ENCODE results near the gene GLCCI1.
A peak's percentile ranks its signal among the peaks of the same experiment; 100 is the strongest.

Gene GLCCI1

GRCh38 chr7:8105449-8106095, 137.0 kb downstream of the GLCCI1 start:
- DNase-seq, result no peak

DNA sequence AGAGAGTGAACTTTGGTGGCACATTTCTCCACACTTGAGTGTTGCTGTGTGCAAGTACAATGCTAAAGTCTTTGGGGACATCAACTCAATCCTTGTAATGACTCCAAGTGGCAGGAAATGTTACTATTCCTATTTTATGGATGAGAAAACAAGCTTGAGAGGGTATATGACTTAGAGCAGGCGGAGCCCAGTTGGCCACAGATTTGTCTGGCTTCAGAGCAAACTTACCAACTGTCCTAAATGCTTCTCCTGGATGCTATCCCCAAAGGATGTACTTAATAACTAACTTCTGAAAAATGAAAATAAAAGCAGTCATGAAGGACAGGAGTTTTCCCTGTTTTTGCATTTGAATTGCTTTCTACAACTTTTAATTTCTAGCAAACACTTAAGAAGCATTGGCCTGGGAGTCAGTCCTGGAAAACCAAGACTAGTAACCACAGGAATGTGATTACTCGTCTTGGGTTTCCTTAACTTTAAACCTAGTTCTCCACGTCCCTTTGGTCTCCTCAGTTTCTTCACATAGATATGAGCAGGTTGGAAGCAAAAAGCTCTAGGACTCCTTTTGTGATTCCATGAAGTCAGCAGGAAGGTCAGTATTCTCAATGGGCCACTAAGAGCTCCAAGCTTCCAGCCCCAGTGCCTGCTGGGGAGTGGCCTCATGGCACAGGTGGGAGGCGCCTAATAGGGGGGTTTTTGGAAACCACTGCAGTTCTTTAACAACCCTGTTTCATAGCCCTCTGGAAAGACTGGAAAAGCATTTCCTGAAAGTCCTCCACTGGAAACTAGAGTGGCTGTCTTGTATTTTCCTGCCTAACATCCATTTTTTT, 140.8 kb downstream of the GLCCI1 start:
- no peak for DNase-seq

DNA sequence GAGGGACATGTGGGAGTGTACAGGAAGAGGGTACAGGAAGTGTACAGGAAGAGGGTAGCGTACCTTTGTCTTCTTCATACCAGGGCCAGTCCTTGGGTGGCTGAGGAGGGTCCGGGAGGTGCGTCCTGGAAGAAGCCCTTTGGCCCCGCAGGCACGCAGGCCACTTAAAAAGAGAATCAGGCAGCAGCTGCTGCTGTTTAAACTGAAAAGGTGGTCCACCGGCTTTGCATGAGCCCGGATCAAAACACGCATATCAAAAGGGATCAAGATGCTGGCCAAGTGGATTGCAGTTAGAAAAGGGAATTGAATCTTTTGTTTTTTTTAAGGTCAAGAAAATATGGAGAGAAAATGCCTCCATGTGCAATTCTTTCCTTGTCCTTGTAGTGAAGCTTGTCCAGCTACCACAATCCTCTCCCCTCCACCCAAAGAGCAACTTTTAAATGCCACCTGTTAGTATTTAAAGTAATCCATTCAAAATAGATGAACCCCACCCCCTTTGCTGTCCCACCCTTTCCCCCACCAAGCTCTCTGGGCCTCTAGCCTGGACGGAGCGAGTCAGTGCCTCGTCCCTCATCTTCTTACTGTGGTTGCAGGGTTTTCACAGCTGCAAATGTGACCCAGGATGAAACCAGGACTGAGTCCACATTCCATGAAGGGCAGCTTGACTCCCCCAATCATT, 142.8 kb downstream of the GLCCI1 start:
- no peak for DNase-seq

- DNase-seq, result no peak
Observed at GRCh38 chr7:8112685-8113084, 144.1 kb downstream of the GLCCI1 start.

GRCh38 chr7:8113184-8113583, 144.6 kb downstream of the GLCCI1 start:
- no peak for DNase-seq

DNA sequence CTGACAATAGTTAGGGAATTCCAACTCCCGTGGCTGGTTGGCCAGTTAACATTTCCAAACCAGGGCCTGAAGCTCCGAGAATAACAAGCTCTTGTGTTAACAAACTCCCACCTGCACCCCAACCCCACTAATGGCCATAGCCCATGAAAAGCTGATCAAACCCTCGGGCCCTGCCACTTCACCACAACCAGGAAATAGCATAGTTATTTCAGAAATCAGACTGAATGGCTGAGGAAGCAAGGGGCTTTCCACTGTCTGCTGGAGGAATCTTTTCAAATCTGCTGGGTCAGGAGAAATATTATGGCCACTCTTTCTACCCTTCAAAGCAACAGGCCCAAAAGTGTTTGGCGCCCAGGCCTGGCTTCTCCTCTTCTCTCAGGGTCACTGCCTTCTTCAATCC, 145.6 kb downstream of the GLCCI1 start:
- DNase-seq, result peak; percentile 28

DNA sequence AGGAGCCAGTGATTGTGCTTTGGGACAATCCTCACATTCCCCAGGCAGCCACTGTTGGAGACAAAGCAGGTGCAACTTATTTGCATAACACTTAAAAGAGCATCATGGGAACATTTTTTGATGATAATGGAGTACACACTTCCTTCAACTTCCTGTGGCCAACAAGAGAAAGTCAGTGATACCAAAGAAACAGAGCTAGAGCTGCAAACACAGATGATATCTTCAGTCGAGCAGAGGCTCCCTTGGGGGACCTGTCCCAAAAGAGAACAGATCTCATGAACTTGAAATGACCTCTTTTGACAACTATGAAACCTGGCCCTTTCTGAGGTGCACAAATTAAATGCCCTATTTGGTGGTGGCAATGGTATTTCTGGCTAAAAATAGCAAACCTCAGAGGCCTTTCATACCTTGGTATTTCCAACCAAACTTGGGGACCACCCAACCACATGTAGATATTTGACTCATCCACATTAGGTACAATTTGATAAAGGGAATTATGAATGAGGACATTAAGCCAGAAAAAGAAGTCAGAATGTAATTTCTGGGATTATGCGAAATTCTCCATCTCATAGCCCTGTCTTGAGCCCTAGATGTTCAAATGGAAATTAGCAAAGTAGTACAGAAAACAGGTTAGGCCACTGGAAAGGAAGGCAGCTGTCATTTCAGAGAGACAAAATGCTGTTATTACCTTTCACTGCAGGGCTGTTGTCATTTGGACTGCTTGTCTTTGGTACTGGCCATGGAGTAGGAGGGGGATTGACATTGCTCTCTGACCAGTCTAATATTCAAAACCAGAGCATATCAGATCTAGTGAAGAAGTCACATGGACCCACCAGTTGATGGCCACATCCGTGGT, 147.2 kb downstream of the GLCCI1 start:
- DNase-seq, result no peak

GRCh38 chr7:8117195-8117594, 148.6 kb downstream of the GLCCI1 start:
- DNase-seq, result no peak

DNA sequence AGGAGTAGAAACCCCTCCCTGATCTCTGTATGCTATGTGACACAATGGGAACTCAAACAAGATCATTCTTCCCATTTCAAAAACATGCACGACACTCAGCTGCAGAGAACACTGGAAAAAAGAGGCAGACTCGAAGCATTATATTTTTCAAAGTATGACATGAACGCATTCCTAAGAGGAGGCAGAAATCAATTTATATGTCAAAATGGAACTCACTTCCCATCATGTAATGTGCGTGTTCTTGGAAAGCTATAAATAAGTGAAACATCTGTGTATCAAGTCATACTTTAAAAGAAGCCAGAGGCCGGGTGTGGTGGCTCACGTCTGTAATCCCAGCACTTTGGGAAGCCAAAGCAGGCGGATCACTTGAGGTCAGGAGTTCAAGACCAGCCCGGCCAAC, 150.7 kb downstream of the GLCCI1 start:
- DNase-seq, result no peak

DNA sequence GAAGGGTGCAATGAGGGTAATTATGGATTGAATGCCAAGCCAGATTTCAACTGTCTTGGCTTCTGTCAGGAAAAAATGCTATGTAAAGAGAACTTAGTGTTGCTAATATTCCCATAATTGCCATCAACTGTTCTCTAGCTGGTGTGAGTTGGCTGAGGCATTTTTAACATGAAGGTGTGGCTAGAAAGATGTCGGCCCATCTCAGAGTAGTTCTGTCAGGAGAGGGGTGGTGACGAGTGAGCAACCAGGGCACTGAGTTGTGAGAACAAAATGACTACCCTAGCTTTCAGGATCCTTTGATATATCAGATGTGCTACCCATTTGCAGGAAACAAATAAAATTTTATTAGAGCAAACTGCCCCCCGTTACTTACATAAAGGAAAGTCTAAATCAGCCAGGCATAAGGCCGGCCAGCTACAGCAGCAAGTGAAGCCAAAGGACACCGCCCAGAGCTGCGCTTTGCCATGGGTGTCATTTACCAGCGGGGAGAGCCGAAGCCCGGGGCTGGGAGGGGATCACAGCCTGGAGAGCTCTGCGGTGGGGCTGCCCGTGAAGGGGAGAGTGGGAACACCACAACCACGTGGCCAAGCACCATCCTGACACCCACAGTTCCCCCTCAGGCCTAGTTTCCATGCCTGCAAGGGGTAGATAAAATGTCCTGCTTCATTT, 151.9 kb downstream of the GLCCI1 start:
- no peak for DNase-seq

- no peak for DNase-seq
Observed at GRCh38 chr7:8121243-8121642, 152.6 kb downstream of the GLCCI1 start.

DNA sequence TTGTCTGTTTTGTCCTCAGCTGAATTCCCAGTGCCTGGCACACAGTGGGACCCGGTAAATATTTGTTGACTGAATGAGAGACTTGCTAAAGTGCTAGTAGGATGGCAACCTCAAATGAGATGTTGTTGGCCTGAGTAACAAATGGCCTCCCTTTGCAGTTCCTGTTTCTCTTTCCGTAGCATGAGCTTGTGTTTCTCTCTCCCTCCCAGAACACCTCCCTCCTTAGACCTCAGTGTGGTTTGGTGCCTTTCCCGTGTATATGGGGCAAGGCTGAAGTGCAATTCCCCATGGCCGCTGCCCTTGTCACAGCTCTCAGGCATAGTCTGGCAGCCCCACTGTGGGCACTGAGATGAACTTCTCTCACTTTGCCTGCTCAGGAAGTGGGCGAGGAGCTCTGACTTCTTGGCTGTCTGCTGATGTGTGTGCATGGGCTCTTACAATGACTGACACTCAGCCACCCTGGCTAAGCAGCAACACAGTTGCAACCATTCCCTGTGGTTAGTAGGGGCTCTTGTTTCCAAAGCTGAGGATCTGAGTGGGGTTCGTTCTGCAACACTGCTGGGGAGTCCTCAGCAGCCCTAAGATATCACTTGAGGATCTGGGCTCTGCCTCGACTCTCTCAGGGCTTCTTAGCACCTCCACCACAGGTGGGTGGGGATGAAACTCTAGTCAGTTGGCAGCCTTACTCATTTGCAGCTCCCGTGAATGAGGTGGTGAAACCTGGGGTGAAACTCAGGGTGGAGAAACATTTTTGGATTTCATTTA, 157.3 kb downstream of the GLCCI1 start:
- DNase-seq, result peak; percentile 93

- no peak for DNase-seq
Observed at GRCh38 chr7:8126601-8127167, 158.1 kb downstream of the GLCCI1 start.

GRCh38 chr7:8128449-8129317, 160.1 kb downstream of the GLCCI1 start:
- DNase-seq, result peak; percentile 78

GRCh38 chr7:8129318-8129659, 160.7 kb downstream of the GLCCI1 start:
- DNase-seq, result peak; percentile 87

DNA sequence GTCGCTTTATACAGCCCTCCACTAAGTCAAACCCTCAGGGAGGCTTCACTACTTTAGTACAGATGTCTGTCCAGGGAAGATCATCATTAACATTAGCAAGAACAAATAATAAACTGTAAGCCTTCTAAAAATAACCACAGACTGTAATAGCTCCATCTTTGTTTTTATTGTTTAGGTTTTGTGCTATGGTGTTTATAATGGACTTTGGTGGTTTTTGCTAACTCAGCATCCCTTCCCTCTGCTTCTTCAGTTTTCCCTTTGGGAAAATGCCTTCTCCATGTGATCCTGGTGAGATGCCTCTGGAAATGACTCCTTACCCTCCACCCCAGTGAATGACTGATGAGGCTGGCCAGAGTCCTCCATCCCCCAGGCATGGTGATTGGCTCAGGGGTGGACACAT, 162.1 kb downstream of the GLCCI1 start:
- no peak for DNase-seq

DNA sequence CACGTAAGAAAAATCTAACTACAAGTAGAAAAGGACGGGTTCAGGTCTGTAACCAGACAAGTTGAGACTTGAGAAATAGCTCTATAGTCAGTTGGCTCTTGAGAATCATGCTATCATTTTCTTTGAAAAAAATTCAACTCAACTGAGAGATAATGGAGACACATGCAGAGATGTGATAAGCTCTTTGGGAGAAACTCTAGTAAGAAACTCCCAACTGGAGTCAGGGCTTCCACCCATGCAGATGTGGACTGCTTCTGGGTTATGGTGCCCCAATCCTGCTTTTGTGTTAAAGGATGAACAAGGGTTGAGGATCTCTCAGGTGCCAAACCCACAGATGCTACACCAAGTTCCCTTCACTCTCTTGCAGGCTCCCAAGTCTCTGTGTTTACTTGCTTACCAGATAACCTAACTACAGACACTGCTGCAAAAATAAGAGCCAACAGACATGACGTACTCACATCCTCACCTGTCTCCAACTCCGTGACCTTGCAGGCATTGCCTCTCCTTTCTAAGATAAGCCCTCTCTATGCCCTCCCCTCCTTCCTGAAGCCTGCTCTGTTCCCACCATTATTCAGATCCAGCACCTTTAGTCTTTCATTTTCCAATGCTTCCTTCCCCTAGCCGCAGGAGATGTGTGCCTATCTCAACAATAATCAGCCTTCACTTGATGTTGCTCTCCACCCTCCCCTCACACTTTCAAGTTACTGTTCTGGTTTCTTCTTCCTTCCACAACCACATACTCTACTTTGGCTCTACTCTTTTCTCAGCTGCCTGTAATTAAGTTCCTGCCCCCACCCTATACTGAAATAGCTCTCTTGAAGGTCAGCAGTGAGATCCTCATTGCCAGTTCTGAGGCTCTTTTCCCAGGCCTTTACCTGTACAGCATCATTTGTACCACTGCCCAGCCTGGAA, 163.4 kb downstream of the GLCCI1 start:
- DNase-seq, result peak; percentile 86

DNA sequence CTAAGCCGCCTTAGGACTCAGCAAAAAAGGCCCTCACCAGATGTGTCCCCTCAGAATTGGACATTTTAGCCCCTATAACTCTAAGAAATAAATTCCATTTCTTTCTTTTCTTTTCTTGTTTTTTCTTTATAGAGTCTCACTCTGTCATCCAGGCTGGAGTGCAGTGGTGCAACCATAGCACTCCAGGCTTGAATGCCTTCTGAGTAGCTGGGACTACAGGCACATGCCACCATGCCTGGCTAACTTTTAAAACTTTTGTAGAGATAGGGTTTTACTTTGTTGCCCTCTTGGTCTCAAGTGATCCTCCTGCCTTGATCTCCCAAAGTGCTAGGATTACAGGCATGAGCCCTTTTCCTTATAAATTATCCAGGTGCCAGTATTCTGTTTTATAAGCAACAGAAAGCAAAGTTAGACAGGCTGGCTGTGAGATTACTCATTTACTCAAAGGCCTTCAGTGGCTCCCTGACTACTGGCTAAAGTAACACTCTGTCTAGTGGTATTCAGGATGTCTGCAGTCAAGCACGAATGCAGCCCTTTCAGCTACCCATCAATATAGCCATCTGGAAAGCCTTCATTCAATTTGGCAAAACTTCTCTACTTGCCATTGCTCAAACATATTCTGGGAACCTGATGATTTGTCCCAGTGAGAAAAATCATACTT, 164.7 kb downstream of the GLCCI1 start:
- DNase-seq, result no peak

All from CD4-positive, alpha-beta T cell treated with Interleukin-4 for 4 hours (primary cell).